ENCODE measurements around the gene FAAH.

GRCh38 chr1:46344481-46344880 is 49.6 kb upstream of the FAAH start:
- no peak for TF ChIP-seq POLR2A (IDR thresholded peaks at IDR 0.05; ENCODE audit: low read length)
- no peak for TF ChIP-seq GATA1 (IDR thresholded peaks at IDR 0.05; ENCODE audit: low read depth, low read length)
